ENCODE data around the gene ADAMTSL2.

DNA sequence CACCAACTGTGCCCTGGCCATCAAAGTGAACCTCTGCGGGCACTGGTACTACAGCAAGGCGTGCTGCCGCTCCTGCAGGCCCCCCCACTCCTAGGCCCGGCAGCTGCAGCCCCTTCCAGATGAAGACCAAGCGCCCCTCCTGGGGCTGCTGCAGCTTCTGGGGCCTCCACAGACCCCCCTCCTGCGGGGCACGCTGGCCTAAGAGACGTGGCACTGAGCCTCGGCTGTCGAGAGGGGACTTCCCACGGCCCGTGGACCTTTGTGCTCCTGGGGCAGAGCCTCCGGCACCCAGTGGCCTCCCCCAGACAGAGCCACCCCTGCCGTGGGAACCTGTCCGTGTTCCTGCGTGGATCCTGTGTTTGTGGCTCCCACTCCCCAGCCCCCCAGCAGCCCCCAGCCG, 40.3 kb downstream of the ADAMTSL2 start:
- TF ChIP-seq MAFK (IDR thresholded peaks at IDR 0.05; ENCODE audit: partially characterized antibody), result no peak
- TF ChIP-seq, protein P1, sequence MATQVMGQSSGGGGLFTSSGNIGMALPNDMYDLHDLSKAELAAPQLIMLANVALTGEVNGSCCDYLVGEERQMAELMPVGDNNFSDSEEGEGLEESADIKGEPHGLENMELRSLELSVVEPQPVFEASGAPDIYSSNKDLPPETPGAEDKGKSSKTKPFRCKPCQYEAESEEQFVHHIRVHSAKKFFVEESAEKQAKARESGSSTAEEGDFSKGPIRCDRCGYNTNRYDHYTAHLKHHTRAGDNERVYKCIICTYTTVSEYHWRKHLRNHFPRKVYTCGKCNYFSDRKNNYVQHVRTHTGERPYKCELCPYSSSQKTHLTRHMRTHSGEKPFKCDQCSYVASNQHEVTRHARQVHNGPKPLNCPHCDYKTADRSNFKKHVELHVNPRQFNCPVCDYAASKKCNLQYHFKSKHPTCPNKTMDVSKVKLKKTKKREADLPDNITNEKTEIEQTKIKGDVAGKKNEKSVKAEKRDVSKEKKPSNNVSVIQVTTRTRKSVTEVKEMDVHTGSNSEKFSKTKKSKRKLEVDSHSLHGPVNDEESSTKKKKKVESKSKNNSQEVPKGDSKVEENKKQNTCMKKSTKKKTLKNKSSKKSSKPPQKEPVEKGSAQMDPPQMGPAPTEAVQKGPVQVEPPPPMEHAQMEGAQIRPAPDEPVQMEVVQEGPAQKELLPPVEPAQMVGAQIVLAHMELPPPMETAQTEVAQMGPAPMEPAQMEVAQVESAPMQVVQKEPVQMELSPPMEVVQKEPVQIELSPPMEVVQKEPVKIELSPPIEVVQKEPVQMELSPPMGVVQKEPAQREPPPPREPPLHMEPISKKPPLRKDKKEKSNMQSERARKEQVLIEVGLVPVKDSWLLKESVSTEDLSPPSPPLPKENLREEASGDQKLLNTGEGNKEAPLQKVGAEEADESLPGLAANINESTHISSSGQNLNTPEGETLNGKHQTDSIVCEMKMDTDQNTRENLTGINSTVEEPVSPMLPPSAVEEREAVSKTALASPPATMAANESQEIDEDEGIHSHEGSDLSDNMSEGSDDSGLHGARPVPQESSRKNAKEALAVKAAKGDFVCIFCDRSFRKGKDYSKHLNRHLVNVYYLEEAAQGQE (IDR thresholded peaks at IDR 0.05), result no peak
